HG03196 (cell line): ENCODE data around the gene ATRNL1.

Source experiments
- ATAC-seq: cut with Tn5 transposase; IDR thresholded peaks from one replicate; pipeline ENCODE4 v1.9.1; 2021; ENCODE audit not compliant: unreplicated experiment

The ATRNL1 gene

DNA sequence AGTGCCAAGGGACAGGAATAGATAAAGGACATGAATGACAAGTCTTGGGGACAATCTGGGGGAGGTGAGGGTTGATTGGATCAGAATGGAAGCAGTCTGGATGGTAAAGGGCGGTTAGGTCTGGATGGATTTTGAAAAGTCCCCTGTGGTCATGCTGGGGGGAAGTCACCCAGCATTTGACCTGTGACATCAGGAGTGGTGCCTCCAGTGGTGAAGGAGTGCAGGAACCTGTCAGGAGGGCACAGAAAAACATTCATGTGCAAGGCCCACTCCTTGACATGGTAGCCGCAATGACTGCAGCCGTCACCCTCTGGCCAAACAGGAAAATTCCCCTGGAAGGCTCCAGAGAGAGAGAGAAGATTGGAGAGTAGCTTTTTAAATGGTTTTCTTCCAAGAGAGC is 875.1 kb downstream of the ATRNL1 start:
- no peak for ATAC-seq

DNA sequence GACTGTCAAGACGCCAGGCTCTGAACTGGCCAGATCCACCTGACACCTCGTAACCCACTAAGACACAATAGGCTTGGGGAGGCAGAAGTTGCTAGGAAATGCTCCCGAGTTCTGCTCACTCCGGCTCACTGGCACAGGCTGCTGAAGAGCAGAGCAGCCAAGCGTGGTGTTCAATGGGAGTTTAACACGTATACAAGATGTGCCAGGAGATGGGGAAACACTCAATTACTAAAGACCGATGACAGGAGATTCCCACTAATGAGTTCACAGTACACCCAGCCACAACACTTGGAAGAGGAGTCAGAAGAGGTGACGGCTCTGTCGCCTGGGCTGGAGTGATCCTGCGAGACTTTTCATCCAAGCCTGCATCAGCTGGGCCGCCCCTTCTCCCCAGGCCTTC is 876.4 kb downstream of the ATRNL1 start:
- no peak for ATAC-seq

GRCh38 chr10:115971921-115972320 is 878.8 kb downstream of the ATRNL1 start:
- ATAC-seq = no peak

DNA sequence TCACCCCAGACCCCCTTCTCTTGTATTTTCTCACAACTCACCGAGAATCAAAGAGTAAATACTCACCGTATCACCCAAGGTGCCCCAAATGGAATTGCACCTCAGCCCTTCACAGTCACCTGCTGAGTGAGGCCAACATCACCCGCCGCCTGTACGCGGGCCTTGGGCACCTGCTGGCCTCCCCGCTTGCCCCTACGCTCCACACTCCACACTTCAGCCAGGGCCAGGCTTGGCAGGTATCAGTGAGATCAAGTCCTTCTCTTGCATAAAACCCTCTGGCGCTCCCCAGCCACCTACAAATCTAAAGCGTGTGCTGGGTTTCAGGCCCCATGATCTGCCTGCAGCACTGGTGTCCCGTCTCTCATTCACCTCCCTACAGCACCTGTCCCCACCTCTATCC is 879.3 kb downstream of the ATRNL1 start:
- no peak for ATAC-seq

DNA sequence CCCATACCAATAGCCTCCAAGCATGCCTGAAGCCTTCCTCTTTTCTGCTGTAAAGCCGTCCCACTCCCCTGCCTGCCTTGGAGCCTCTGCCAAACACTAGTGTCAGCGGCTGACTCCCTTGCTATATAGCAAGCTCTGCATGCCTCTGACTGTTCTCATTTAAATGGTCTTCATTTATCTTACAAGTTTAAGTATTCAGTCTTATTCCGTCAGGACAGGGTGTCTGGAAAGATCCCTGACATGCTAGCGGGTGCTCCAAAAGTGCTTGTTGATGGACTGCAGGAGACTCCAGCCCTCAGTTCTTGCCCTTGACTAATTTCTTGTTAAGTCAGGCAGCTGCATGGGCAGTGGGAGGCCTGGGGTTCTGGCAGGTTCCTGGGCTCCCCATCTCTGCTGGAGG is 881.2 kb downstream of the ATRNL1 start:
- no peak for ATAC-seq

GRCh38 chr10:115974816-115975430 is 881.8 kb downstream of the ATRNL1 start:
- ATAC-seq = no peak

GRCh38 chr10:115975506-115975905 is 882.3 kb downstream of the ATRNL1 start:
- no peak for ATAC-seq

- ATAC-seq = no peak
Observed at GRCh38 chr10:115976342-115976741, 883.2 kb downstream of the ATRNL1 start.

- no peak for ATAC-seq
Observed at GRCh38 chr10:115977855-115978254, 884.7 kb downstream of the ATRNL1 start.

DNA sequence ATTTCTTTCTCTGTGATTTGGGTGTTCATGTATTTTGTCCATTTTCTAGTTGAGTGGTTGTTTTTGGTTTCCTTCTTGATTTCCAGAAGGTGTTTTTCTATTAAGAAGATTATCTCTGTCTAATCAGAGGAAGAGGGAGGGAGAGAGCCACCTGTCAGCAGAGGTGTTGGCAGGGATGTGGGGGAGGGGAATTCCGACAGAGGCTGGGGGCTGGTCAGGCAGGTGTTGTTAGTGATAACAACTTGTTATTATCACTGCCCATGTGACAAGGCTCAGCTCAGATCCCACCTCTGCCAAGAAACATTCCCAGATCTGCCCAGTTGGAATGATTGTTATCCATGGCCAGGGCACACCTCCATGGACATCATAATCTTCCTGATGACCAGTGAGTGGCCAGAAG is 886.4 kb downstream of the ATRNL1 start:
- ATAC-seq = no peak

DNA sequence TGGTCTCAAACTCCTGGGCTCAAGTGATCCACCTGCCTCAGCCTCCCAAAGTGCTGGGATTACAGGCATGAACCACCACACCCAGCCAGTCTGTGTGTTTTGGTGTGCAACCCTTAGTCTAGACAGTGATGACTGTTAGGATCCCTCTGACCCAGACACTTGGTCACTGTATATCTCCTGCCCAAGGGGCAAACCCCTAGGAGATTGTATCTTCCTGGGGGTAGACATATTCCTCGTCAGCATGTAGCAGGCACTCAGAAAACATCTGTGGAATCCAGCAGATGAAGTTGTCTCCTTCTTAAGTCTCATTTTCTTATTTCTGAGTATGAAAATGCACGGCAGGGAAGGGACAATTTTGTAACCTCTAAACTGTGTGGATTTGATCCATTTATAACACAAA is 887.3 kb downstream of the ATRNL1 start:
- ATAC-seq = no peak

DNA sequence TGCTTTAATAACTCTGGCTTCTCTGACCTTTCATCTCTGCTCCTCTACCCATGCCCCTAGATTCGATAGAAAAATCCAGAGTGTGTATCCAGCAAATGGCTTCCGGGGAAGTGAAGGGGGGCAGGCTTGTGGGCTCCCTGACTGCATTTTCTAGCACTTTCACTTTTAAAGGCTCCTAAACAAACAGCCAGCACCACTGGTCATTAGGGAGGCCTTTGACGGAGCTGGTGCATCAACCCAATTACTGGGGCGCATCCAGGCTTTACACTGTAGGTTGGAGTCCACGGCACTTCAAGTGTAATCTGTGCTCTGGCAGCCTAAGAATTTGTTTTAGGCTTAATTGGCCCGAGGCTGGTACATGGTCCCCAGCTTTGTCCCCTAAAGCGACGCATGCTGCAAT is 887.9 kb downstream of the ATRNL1 start:
- no peak for ATAC-seq

DNA sequence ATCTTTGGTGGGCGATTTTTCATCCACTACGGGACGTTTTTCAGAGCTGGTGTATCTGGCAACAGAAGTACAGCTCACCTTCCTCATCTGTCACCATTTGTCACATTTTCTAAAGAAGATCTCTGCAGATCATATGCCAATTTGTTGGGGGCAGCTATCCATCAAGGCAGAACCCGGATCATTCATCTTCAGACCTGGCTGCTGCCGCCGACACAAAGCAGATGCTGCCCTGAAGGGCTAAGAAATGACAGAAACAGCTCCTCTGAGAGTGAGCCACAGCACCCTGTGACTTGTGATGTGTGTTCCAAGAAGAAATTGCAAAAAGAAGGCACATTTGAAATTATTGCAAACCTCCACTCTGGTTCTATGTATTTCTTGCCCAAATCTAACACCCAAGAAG is 888.9 kb downstream of the ATRNL1 start:
- no peak for ATAC-seq

- ATAC-seq = no peak
Observed at GRCh38 chr10:115982526-115982925, 889.4 kb downstream of the ATRNL1 start.

DNA sequence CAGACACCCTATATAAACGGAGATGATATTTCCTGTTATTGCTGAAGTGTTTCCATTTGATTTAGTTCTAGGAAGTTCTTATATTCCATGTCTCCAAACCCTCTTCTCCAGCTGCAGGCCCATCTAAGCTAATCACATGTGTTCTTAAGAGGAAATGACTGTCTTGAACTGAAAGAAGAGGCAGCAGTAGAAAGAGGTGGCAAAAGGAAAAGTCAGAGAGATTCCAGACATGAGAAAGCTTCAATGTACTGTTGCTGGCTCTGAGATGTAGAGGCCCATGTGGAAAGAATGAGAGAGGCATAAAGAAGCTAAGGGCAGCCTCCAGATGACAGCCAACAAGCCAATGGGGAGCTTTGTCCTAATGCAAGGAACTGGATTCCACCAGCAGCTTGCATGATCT is 892.6 kb downstream of the ATRNL1 start:
- ATAC-seq = no peak

DNA sequence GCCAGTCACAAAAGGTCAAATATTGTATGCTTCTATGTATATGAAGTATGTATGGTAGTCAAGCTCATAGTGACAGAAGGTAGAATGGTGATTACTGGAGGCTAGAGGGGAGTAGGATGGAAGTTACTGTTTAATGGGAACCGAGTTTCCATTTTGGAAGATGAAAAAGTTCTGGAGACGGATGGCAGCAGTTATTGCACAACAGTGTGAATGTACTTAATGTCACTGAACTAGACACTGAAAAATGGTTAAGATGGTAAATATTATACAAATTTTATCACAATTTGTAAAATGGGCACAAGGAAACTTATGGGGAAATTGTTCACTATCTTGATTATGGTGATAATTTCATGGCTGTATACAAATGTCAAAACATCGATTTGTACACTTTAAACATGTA is 895.2 kb downstream of the ATRNL1 start:
- ATAC-seq = no peak

- ATAC-seq = no peak
Observed at GRCh38 chr10:115989621-115990020, 896.5 kb downstream of the ATRNL1 start.

DNA sequence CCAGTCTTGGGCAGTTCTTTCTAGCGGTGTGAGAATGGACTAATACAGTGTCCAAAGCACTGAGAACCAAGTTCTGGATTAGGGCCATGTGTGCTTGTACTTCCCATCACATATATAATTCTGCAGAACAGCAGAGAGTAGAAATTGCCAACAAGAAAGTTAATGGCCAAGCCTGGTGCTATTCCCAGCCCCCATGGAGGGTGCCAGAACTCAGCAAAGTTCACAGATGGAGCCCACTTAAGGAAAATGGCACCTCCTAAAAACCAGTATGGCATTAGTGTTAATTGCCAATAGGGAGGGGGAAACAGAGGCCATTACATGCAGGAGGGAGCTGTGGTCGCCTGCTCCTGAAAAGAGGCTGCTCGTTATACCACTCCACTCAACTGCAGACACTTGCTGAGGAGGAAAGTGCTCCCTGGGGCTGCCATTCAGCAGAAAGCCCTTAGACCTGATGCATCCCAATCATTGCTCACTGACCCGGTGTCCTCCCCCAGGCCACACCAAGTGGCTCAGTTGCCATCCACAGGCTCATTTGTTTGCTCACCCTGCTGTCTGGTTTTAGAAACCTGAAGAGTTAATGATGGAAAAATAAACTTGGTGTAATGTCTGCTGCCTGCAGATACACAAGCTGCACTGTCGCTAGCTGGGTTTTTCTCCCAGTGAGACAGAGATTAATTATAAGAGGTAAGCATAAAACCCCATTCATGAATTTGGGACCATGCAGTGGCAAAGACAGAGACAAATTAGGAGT is 899.2 kb downstream of the ATRNL1 start:
- no peak for ATAC-seq

- ATAC-seq = no peak
Observed at GRCh38 chr10:115996031-115996430, 902.9 kb downstream of the ATRNL1 start.

- ATAC-seq = no peak
Observed at GRCh38 chr10:115998301-115998700, 905.1 kb downstream of the ATRNL1 start.
